DMS153 (cell line): ENCODE results near the gene FBXW8.

ENCODE experiments used
- DNase-seq: peaks from one replicate; lab custom pipeline; 2025; lab: John Stamatoyannopoulos, UW

The FBXW8 gene

DNA sequence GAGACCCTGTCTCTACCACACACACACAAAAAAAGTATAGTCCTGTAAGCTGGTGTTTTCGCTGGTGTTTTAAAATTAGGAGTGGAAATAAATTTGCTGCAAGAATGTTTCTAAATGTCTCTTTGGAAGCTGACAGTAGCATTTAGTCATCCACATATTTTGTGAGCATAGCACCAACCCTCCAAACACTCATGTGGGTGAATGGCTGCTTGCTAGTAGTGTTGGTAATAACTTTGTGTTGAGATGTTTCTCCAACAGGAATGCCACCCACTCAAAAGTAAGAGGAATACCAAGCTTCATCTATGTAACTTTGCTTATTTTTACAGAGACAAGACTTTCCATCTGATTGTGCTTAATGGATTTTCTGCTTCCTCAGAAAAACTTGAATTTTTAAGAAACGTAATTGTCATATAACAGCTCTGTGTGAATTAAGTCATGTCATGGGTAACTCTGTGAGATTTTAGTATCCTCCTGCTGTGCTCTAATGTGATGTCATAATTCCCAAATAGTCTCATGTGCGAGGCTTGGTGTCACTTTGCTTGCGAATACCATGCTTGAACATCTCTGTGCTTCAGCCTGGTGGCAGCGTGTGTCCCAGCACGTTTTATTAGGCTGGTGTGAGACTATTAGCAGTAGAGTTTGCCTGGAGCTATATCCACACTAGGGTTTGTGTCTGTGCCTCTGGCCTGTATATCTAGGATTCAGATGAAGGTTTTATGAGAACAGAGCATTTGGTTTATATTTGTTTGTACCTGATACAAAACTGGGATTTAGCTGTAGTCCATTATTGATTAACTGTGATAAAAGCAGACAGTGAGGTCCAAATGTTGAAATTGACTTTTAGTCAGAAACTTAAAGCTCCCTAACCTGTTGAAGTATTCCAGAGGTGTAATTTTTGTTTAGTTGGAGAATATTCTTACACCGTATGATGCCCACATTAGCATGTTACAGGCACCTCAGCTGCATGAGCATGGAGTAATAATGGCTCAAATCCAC lies 80.5 kb downstream of the FBXW8 start:
- DNase-seq, result no peak

DNA sequence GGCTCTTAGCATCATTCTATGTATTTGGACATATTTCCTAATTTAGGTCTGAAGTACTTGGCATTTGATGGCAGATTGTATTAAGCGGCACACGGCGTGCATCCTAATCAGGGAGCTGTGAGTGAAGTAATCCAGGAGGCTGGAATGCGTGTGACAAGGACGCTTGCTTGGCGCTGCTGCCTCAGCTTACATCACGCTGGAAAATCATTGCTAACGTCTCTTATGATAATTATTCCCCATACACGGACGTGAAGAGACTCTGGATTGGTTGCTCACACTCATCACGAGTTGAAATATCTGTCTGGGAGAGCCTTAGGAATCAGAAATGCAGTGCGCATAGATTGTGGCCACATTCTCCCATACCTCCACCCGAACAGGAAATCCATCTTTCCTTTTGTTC lies 85.3 kb downstream of the FBXW8 start:
- no peak for DNase-seq

DNA sequence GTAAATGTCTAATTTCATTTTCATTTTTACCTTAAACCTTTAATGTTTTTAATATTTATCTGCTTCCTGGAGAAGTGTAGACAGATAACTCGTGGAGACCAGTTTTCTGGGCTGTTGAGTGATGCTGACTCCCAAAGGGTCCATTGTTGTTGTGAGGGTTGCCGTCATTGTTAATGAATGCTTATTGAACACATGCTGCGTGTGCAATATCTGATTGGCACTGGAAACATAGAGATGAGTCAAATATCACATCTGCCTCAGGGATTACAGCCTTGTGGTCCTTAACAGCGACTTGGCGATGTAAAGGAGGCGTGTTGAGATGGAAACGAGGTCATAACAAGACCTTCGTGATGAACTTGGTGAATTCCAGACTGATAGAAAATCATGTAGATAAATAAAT lies 85.9 kb downstream of the FBXW8 start:
- DNase-seq, result no peak

DNA sequence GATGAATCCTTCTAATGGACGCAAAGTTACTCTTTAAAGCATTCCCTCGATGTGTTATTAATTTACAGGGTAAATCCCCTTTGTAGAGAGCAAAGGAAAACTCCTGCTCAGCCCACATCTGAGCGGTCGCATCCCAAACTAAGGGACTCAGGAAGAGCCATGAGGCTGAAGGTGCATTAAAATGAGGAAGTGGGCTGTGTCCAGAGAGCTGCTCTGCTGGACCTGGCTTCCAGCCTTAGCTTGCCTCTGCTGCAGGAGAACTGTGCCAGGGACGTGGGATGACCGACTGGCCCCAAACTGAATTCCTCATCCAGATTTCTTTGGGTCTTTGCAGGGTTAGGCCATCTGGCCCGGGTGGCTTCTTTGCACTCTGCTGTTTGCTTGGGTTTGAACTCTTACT lies 88.3 kb downstream of the FBXW8 start:
- DNase-seq, result no peak

- DNase-seq, result no peak
Observed at GRCh38 chr12:117000316-117000715, 89.6 kb downstream of the FBXW8 start.

DNA sequence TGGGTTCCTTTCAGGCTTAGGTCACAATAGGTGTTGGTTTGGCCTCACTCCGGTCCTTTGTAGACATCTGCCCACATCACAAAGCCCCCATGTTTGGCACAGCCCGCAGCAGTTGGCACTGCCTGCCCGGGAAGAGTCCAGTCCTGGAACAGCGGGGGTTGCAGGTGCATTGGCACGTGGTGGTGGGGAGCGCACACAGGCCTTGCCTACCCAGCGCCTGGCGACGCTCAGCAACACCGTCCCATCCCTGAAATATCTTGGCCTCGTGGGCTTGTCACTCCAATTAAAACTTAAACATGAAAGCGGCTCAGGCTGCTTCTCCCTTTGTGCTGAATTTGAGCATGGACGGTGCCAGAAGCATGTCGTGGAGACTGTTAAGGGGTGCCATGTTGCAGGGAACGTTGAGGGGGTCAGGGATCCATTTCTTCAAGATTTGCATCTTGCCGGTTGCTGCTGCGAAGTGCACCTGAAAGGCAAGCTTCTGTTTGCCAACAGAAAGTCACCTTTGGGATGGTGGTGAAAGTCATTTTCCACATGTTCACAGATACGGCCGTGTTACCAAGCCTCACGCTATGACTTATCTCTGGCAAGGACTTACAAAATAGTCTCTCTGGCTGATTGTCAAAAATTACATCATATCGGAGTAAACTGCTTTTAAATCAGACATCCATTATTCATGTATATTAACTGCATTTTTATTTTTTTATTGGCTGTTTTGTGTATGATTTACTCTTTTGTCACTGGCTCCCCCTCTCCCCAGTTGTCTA lies 91.5 kb downstream of the FBXW8 start:
- DNase-seq, result no peak

GRCh38 chr12:117003883-117004404 lies 93.2 kb downstream of the FBXW8 start:
- no peak for DNase-seq

GRCh38 chr12:117005417-117006046 lies 94.8 kb downstream of the FBXW8 start:
- DNase-seq, result no peak

DNA sequence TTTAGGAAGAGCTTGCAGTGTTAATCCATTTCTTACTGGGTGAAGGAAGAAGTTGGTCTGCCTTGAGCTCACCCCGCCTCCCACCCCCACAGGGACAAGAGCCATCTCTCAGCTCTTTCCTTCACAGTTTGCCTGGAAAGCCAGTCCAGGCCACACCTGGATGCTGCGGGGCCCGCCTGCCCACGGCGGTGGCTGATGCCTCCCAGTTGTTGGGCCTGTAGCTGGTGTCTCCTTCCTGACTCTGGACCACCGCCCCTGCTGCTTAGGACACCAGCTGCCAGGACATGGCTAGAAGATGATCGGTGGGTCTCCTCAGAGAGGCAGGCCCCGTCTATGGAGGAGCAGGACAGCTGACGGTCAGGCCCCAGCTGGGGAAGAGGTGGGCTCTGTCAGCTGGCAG lies 95.6 kb downstream of the FBXW8 start:
- no peak for DNase-seq

GRCh38 chr12:117007577-117007976 lies 96.8 kb downstream of the FBXW8 start:
- DNase-seq, result no peak

- DNase-seq, result no peak
Observed at GRCh38 chr12:117009759-117010158, 99.0 kb downstream of the FBXW8 start.

DNA sequence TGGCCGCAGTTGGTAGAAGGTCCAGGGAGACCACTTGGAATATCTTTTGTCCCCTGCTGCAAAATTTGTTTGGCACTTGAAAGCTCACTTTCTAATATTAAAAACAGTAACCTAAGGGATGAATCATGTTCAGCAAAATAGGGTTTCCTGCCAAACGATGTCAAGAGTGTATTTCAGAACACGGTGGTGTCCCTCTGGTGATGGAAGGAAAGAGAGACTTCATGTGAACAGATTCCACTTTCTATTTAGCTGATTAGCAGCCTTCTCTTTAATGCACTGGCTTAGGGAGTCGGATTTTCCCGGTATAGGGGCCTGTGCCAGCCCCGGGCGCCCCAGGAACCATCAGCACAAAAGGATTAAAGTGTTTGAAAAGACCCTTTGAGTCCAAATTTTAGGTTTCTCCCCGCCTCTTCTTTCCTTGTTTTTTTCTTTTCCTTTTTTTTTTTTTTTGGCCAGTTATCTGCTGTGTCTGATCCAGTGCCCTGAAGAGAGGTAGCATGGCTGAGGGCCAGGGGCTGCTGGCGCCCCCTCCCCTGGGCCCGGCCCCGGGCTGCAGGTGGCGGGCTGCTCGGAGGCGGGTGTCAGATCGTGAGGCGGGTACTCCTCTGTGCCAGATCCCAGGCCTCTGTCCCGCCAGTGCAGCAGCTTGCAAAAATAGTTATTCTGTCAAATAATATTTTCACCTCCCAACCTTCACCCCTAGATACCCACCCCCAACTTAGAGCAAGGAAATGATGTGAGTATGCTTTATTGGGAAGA lies 100.1 kb downstream of the FBXW8 start:
- no peak for DNase-seq

DNA sequence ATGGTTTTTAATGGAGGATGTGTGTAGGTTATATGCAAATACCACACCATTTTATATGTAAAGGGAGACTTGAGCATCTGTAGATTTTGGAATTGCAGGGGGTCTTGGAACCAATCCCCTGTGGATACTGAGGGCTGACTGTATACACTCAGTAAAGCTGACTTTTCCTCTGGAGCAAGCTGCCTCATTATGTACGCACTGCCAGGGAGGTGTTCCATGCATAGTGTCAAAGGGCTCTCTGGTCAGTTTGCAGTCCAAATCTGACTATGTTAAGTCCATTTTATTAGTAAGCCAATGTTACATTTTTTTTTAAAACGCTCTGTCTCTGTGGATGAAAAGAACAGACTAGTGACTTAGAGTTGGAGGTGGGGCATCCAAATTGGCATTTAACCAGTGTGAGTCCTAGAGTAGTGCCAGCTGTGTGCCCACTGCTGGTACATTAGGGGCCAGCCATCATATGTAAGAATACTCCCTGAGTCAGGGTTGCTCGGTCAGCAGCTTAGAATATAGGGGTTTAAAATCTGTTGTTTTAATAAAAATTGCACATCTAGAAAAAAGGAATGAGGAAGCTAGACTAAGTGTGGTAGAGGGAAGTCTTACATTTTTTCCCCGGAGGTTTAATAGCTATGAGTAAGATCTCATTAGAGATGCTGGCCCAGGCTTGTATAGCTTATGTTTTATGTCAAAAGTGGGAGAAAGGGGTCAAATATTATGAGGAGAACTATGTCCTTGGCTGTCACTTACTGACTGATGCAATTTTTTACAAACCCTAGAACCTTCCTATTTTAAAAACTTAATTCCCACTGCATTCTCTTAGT lies 101.4 kb downstream of the FBXW8 start:
- no peak for DNase-seq

- no peak for DNase-seq
Observed at GRCh38 chr12:117013726-117014125, 103.0 kb downstream of the FBXW8 start.

DNA sequence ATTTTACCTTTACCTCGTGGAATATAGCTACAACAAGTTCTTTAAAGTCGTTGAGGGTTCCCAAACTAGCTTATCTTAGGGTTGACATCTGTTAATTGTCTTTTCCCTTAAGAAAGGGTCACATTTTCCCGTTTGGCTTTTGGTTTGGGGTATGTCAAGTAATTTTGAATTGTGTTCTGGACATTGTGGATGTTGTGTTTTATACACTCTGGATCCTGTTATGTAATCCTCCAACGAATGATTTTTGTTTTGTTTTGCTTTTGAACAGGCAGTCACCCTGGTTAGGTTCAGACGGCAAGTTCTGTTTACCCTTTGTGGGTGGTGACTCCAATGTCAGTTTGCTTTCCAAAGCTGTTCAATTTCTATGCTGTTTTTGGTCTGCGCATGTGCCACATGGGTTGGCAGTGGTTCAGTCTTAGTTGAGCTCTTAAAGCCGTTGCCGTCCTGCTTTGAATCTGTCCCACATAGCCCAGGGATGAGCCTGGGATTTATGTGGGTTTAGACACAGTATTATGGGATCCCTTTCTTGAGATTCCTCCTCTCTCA lies 103.7 kb downstream of the FBXW8 start:
- no peak for DNase-seq

GRCh38 chr12:117015811-117016210 lies 105.1 kb downstream of the FBXW8 start:
- DNase-seq, result no peak

DNA sequence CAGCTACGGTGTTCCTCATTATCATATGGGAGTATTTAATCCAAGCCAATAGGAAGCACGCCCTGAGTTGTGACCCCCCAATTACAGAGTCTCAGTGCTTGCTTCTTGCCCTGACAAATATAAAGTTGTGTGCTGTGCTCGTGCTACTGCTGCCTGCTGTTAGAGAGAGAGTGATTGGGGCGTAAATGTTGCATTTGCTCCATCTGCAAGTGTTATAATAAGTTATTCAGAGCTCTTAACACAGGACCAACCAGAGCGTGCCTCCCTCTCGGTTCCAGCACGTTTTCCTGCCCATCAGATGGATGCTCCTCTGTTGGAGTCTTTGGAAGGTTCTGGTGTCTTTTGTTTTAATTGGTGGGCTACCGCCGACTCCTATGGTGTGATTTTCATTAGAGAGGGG lies 107.1 kb downstream of the FBXW8 start:
- DNase-seq, result no peak

GRCh38 chr12:117018276-117018675 lies 107.5 kb downstream of the FBXW8 start:
- DNase-seq, result no peak

DNA sequence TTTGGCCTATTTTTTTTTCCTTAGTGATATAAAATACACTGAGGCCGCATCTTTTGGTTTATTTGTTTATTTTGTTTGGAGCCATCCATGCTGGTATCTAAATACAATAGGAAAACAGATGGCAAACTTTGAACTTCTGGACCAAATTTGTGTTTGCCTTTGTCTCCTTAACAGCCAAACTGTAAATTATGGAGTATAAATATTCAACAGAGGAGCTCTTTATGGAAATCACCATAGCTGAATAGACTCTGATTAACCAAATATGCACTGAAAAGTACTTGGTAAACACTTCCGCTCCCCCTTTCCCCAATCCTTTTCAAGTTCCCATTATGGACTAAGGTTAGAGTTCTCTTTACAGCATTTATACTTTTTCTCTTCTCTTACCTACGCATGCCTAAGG lies 107.9 kb downstream of the FBXW8 start:
- DNase-seq, result no peak

DNA sequence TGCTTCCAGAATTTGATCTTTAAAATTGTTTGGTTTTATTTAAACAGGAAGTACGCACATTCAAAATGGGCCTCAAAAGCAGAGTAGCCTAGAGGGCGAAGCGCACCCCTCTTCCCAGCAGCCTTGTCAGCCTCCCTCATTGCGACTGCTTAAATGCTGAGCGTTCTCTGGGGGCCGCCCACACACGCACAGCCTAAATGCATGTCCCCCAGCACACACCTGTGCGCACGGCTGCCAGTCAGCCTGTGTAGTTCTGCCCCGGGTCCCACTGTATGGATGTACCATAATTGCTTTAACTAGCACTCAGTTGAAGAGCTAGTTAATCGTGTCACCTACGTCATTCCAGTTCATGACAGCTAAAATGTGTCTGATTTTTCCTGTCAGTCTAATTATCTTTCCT lies 109.1 kb downstream of the FBXW8 start:
- DNase-seq, result no peak
